H1 (cell line): Measurements from ENCODE around the gene MRPL36. TPM values are rescaled to one million over a fixed set of nuclear protein-coding genes. Genes with fewer than 3 reads are reported as not detected.

Experiments
- BRCA1 ChIP-seq: IDR thresholded peaks from 2 replicates; pipeline ENCODE4 v1.6.1; 2012; ENCODE audit warnings: low read depth, low read length, improper control_type of control experiment
- CHD2 ChIP-seq: IDR thresholded peaks from 2 replicates; pipeline ENCODE4 v1.6.1; 2012; ENCODE audit warnings: low read length, improper control_type of control experiment
- CHD7 ChIP-seq: fragments of 300-600 bp; sonication (generic); IDR thresholded peaks from 2 replicates; pipeline ENCODE4 v1.7.1; 2012; ENCODE audit warnings: low read length, moderate library complexity, mild to moderate bottlenecking, inconsistent platforms; ENCODE audit not compliant: insufficient replicate concordance
- GABPA ChIP-seq: IDR thresholded peaks from 2 replicates; pipeline ENCODE4 v1.6.1; 2011; ENCODE audit warnings: mild to moderate bottlenecking, low read length, moderate library complexity, borderline replicate concordance; ENCODE audit not compliant: insufficient read depth
- HDAC2 ChIP-seq, 2 experiments: fragments of 300-600 bp in 1 of 2; sonication (generic) in 1 of 2; IDR thresholded peaks; 2 replicates each; pipeline ENCODE4 v1.6.1; 2011 to 2012; ENCODE audit warnings: low read depth in 2 of 2, low read length in 2 of 2, mild to moderate bottlenecking in 2 of 2, moderate library complexity in 2 of 2, borderline replicate concordance in 1 of 2, inconsistent platforms in 1 of 2
- SIN3A ChIP-seq, 2 experiments: IDR thresholded peaks in 1 of 2; conservative IDR thresholded peaks in 1 of 2; 2 replicates each; pipeline ENCODE4 v1.6.1; 2011 to 2012; ENCODE audit warnings: low read length in 2 of 2, improper control_type of control experiment in 1 of 2, low read depth in 1 of 2, mild to moderate bottlenecking in 1 of 2
- SIX5 ChIP-seq: IDR thresholded peaks from 2 replicates; pipeline ENCODE4 v1.6.1; 2011; ENCODE audit warnings: mild to moderate bottlenecking, low read depth, low read length
- SP1 ChIP-seq: IDR thresholded peaks from 2 replicates; pipeline ENCODE4 v1.6.1; 2011; ENCODE audit warnings: low read depth, low read length
- polyA plus RNA-seq, 7 experiments: library from polyadenylated mRNA; depleted of rRNA in 3 of 7; stranded (reverse) in 5 of 7; unstranded in 2 of 7; fragments of >200 nt in 5 of 7; fragments of 200-250 nt in 2 of 7; gene quantifications; 1 replicate in 5 of 7; 2 replicates in 1 of 7; 4 replicates in 1 of 7; pipeline versions ENCODE4 v1.2.1 to v1.2.3, GENCODE V29; 2011 to 2013; ENCODE audit warnings: missing spikeins in 2 of 7, mixed read lengths in 2 of 7
- total RNA-seq: library from RNA; stranded (reverse); fragmentation: NEBNext Ultra II Directional; extraction: Animal tissue kit (Norgen Biotek cat#: 25700); gene quantifications from 2 replicates; pipeline ENCODE4 v1.2.1, GENCODE V29; 2021

Gene MRPL36
- total and polyA plus RNA-seq, 2 of the 8 experiments (the other 6 are each of a cell fraction or from before 2014, with no cell fraction given) = 56.3 to 81.5 TPM

- TF ChIP-seq CHD7 = no peak
- TF ChIP-seq HDAC2 (IDR thresholded peaks at IDR 0.05; ENCODE audit: borderline replicate concordance in 1 of 2, low read depth in 2 of 2, low read length in 2 of 2) = no peak
- no peak for TF ChIP-seq SIN3A (conservative IDR thresholded peaks at IDR 0.05 in 1 of 2, IDR thresholded peaks at IDR 0.05 in 1 of 2; ENCODE audit: low read depth in 1 of 2, low read length in 2 of 2)
- TF ChIP-seq CHD2 = no peak
- no peak for TF ChIP-seq GABPA
- TF ChIP-seq SP1 = no peak
- no peak for TF ChIP-seq SIX5
- TF ChIP-seq BRCA1 = no peak
Measured at GRCh38 chr5:1809416-1810035, 9.9 kb upstream of the MRPL36 start (continued).
